GM03348 (cell line): ENCODE data around the gene C1orf122.

ENCODE experiments used
- DNase-seq: peaks from one replicate; pipeline ENCODE4 v3.0.0; 2012; ENCODE audit warnings: low spot score

Gene C1orf122

DNA sequence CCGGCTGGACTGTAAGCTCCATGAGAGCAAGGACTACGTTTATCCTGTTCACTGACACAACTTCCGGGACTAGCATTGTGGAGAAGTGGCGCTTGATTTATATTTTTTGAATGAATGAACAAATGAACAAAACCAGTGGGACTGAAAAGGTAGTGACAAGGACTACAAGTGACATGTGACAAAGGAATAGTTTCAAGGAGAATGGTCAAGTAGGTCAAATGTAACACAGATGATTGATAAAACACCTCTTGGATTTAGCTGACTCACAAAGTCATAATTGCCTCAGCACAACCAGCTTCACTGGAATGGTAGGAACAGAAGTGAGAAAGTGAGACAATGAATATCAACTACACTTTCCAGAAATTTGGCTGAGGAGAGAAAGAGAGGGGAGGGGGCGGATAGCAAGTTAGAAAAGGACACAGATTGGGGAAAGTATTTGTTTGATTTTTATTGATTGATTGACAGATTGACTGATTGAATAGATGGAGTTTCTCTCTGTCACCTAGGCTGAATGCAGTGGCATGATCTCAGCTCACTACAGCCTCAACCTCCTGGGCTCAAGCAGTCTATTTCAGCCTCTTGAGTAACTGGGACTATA lies 37.6 kb downstream of the C1orf122 start:
- no peak for DNase-seq

DNA sequence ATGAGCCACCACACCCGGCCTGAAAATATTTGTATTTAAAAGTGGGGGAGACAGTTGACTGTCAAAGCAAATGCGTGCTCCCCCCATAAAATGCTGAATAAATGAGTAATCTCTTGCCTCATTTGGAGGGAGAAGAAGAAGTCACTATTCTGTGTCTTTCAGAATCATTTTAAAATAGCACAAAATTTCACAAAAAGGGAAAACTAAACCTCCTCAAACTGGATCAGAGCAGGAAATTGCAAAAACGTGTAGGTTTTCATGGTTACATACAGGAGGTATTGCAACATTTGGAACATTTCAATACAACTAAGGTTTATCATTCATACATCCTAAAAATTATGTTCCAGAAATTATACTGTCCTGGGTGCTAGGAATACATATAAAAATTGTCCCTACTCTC lies 38.2 kb downstream of the C1orf122 start:
- no peak for DNase-seq

DNA sequence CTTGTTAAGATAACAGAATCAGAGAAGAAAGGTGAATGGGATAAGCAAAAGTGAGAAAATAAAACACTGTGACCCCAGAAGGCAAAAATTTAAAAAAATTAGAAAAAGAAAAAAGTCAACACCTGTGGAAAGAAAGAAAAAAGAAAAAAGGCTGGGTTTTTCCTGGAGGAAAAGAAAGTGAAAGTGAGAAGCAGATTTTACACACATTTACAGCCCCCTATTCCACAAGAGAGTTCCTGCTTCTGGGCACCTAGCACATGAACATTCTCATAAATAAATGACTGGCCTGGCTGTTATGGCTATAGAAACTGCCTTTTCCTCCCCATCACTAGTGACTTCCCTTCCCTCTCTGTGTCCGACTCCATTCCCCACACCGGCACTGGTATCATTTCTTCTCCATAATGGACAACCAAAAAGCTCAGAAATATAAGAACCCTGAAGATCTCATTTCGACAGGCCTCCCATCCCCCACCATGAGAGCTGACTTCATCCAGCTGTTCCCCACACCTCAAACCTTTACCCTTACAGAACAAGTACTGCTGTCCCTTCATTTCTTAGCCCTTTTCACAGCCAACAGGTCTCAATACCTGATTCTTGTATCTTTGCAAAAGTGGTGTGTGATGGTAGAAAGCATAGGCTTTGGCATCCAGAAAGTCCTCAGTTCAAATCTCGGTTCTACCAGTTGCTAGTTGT lies 39.2 kb downstream of the C1orf122 start:
- DNase-seq = no peak

DNA sequence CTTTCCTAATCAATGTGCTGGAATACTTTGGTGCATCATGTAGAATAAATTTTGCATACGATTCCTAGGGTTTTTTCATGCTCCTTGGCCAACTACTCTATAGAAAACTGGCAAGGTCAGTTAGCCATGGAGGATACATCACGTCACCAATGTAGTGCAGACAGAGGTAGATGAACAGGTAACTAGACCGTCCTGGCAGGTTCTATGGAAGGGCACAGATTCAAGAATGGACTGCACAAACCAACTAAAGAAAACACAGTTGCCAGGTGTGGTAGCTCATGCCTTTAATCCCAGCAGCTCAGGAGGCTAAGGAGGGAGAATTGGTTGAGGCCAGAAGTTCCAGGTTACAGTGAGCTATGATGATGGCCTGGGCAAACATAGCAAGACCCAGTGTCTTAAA lies 41.9 kb downstream of the C1orf122 start:
- no peak for DNase-seq

DNA sequence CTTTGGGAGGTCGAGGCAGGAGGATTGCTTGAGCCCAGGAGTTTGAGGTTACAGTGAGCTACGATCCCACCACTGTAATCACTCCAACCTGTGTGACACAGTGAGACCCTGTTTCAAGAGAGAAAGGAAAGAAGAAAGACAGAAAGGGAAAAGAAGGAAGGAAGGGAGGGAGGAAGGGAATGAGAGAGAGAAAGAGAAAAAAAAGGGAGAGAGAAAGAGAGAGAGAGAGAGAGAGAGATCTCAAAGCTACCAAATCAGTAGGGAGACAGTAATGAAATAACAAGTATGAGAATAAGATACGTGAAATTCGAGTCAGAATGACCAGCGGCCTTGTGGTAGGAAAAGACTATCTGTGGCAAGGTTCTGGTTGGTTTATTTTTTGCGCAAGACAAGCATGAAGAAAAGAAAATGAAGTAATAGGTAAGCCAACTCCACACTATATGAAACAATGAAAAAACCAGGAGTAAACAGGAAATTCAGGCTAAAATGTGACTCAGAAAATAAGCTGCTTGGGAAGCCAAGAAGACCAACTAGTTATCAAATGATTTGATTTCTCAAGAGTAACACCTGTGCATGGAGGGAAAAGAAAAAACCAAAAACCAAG lies 42.9 kb downstream of the C1orf122 start:
- DNase-seq = no peak

DNA sequence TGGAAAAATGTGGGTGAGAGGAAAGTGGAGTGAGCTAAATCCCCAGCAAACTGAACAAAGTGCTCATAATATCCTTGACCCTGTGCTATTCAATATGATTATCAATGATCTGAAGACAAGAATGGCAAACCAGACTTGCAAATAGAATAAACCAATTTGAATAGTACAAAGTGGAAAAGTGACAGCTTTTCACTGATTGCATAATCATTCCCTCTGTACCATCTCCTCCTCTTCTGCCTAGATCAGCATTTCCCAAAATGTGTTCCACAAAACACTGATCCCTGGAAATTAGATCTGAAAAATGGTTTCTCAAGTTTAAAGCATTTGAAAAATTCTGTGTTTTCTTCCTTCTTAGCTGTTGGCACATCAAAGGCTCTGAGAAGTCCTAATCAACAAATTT lies 43.7 kb downstream of the C1orf122 start:
- DNase-seq = no peak

DNA sequence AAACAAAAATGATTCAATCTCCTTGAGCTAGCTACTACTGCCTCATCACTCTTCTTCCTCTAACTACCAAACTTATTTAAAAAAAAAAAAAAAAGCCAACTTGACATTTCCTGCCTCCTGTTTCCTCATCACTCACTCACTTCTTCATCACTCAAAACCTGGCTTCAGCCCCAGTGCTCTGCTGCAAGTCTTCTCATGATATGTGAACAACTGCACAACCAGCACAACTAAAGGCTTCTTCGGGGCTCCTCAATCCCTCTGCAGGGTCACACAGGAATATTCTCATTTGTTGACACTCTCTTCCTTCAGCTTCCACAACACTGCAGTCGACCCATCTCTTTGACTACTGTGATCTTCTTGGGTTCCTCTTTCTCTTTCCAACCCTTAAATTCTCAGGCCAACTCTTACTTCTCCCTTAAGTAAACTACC lies 44.2 kb downstream of the C1orf122 start:
- DNase-seq = peak; percentile 19

DNA sequence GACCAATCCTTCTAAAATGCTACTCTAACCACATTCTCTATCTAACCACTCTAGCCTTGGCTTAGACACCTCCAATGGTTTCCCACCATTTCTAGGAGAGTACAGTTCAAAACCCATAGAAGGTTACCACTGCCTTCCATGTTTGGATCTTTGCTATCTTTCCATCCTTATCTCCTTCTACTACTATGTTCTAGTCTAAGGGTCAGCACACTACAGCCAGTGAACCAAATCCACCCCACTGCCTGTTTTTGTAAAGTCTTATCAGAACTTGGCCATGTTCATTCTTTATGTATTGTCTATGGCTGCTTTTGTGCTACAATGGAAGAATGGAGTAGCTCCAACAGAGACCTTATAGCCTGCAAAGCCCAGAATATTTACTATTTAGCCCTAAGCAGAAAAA lies 45.6 kb downstream of the C1orf122 start:
- DNase-seq = no peak

DNA sequence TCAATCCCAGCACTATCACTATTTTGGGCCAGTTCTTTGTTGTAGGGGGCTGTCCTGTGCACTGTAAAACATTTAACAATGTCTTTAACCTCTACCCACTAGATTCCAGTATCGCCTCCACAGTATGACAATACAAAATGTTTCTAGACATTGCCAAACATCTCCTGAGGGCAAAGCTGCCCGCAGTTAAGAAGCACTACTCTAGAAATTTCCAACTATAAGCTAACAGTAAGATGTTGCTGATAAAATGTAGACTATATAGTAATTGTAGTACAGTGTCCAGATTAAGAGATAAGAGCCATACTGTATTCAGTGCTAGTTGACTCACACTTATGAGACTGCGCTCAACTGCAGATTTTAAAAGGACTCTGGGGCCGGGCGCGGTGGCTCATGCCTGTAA lies 46.8 kb downstream of the C1orf122 start:
- DNase-seq = no peak
